ENCODE data around the gene RNF217.
"Not testable (repeated sequence)": the region's sequence is repeated elsewhere in the genome, so short reads cannot be mapped to it uniquely, and the experiment has no call there.

RNF217 gene

GRCh38 chr6:125102891-125103290 lies 140.7 kb downstream of the RNF217 start:
- no peak for DNase-seq

GRCh38 chr6:125104425-125104824 lies 142.2 kb downstream of the RNF217 start:
- DNase-seq, result no peak

GRCh38 chr6:125107048-125107447 lies 144.8 kb downstream of the RNF217 start:
- no peak for DNase-seq

GRCh38 chr6:125107896-125108295 lies 145.7 kb downstream of the RNF217 start:
- no peak for DNase-seq

GRCh38 chr6:125110056-125110455 lies 147.8 kb downstream of the RNF217 start:
- no peak for DNase-seq

- no peak for DNase-seq
Measured at GRCh38 chr6:125111219-125111983, 149.2 kb downstream of the RNF217 start.

- DNase-seq, result no peak
Measured at GRCh38 chr6:125112934-125113333, 150.7 kb downstream of the RNF217 start.

GRCh38 chr6:125114248-125114858 lies 152.1 kb downstream of the RNF217 start:
- no peak for DNase-seq

GRCh38 chr6:125116170-125116569 lies 153.9 kb downstream of the RNF217 start:
- no peak for DNase-seq

GRCh38 chr6:125116710-125117109 lies 154.5 kb downstream of the RNF217 start:
- no peak for DNase-seq

- no peak for DNase-seq
Measured at GRCh38 chr6:125117818-125118217, 155.6 kb downstream of the RNF217 start.

- no peak for DNase-seq
Measured at GRCh38 chr6:125120054-125120590, 157.9 kb downstream of the RNF217 start.

GRCh38 chr6:125121894-125122293 lies 159.7 kb downstream of the RNF217 start:
- DNase-seq, result no peak

GRCh38 chr6:125123051-125123450 lies 160.8 kb downstream of the RNF217 start:
- DNase-seq, result no peak

- DNase-seq, result no peak
Measured at GRCh38 chr6:125123468-125124048, 161.3 kb downstream of the RNF217 start.

GRCh38 chr6:125124049-125124669 lies 161.9 kb downstream of the RNF217 start:
- no peak for DNase-seq

- DNase-seq, result not testable (repeated sequence)
Measured at GRCh38 chr6:125125856-125126255, 163.6 kb downstream of the RNF217 start.

- no peak for DNase-seq
Measured at GRCh38 chr6:125129354-125129753, 167.1 kb downstream of the RNF217 start.

- DNase-seq, result no peak
Measured at GRCh38 chr6:125132058-125132457, 169.8 kb downstream of the RNF217 start.

GRCh38 chr6:125136378-125136777 lies 174.1 kb downstream of the RNF217 start:
- no peak for DNase-seq

- no peak for DNase-seq
Measured at GRCh38 chr6:125138083-125138482, 175.8 kb downstream of the RNF217 start.

- DNase-seq, result no peak
Measured at GRCh38 chr6:125140808-125141207, 178.6 kb downstream of the RNF217 start.

All from GF-D8 (cell line).